ENCODE results near the gene XPO5. TPM values are rescaled to one million over a fixed set of nuclear protein-coding genes. Genes with fewer than 3 reads are reported as not detected.

XPO5 gene
- total RNA-seq, 4 donors from 2014 or later, result 22.2 to 58.6 (median 32.9) TPM

- H3K9me3 ChIP-seq, result no peaks in the 10 kb centered on the region
- H3K4me3 ChIP-seq (replicated peaks in 1 of 3), result no peak overlapping the region
- H3K27me3 ChIP-seq, result no peaks in the 10 kb centered on the region
- intact Hi-C loops (cut with DNase I), result no loop called here
- H3K27ac ChIP-seq, result no peak overlapping the region
- peaks cover 13 to 20% of the 10 kb centered on the region in 2 donors for H3K36me3 ChIP-seq
- no peaks in the 10 kb centered on the region for H3K4me1 ChIP-seq
- DNase-seq, result no peak
- TF ChIP-seq, protein P1, sequence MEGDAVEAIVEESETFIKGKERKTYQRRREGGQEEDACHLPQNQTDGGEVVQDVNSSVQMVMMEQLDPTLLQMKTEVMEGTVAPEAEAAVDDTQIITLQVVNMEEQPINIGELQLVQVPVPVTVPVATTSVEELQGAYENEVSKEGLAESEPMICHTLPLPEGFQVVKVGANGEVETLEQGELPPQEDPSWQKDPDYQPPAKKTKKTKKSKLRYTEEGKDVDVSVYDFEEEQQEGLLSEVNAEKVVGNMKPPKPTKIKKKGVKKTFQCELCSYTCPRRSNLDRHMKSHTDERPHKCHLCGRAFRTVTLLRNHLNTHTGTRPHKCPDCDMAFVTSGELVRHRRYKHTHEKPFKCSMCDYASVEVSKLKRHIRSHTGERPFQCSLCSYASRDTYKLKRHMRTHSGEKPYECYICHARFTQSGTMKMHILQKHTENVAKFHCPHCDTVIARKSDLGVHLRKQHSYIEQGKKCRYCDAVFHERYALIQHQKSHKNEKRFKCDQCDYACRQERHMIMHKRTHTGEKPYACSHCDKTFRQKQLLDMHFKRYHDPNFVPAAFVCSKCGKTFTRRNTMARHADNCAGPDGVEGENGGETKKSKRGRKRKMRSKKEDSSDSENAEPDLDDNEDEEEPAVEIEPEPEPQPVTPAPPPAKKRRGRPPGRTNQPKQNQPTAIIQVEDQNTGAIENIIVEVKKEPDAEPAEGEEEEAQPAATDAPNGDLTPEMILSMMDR (IDR thresholded peaks at IDR 0.05), result no peak
- no peak for TF ChIP-seq POLR2A (IDR thresholded peaks at IDR 0.05)
- 87 to 95% methylated on average over 6 of the region's 6 CpGs for WGBS, 2 donors
Observed at GRCh38 chr6:43613721-43614395, 38.0 kb upstream of the XPO5 start.

- Histone ChIP-seq H3K27me3 (no peaks in the 10 kb centered on the region), H3K9me3 (no peaks in the 10 kb centered on the region), H3K36me3 (peaks cover 13 to 20% of the 10 kb centered on the region in 2 donors), H3K4me1 (no peaks in the 10 kb centered on the region), H3K4me3 (replicated peaks in 1 of 3) (no peak overlapping the region), H3K27ac (no peak overlapping the region)
- 98% methylated on average over 5 of the region's 5 CpGs for WGBS, 2 donors
- no peak for DNase-seq
- intact Hi-C loops (cut with DNase I), result no loop called here
- TF ChIP-seq POLR2A (IDR thresholded peaks at IDR 0.05), result no peak
- TF ChIP-seq, protein P1 (IDR thresholded peaks at IDR 0.05), result no peak
Observed at GRCh38 chr6:43610431-43610830, 34.6 kb upstream of the XPO5 start.

DNA sequence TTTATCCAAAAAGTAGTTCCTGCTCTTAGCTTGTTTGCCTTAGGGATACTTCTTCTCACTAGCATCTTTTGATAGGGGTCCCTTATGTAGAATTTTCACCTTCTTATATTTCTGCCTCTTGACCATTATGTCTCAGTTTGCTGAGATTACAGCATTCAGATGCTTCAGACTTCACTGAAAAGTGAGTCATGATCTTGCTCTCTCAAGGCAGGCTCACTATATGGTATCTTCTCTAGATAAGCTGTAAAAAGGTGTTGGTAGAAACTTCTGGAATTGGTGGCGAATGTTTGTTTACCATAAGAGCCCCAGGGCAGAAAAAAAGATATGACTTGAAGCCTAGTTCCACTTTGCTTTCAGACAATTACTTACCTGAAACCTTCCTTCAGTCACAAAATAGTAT lies 33.6 kb upstream of the XPO5 start:
- Histone ChIP-seq H3K4me1 (no peaks in the 10 kb centered on the region), H3K4me3 (replicated peaks in 1 of 3) (no peak overlapping the region), H3K36me3 (peaks cover 14 to 20% of the 10 kb centered on the region in 2 donors), H3K27me3 (no peaks in the 10 kb centered on the region), H3K9me3 (no peaks in the 10 kb centered on the region), H3K27ac (no peak overlapping the region)
- intact Hi-C loops (cut with DNase I), result no loop called here
- DNase-seq, result no peak
- WGBS, 2 donors, result 89 to 91% methylated on average over 1 of the region's 1 CpG
- no peak for TF ChIP-seq POLR2A (IDR thresholded peaks at IDR 0.05)
- TF ChIP-seq, protein P1 (IDR thresholded peaks at IDR 0.05), result no peak

GRCh38 chr6:43608807-43609206 lies 33.0 kb upstream of the XPO5 start:
- TF ChIP-seq, protein P1 (IDR thresholded peaks at IDR 0.05), result no peak
- TF ChIP-seq POLR2A (IDR thresholded peaks at IDR 0.05), result no peak
- Histone ChIP-seq H3K4me3 (replicated peaks in 1 of 3) (no peak overlapping the region), H3K36me3 (peaks cover 8 to 15% of the 10 kb centered on the region in 2 donors), H3K9me3 (no peaks in the 10 kb centered on the region), H3K4me1 (no peaks in the 10 kb centered on the region), H3K27me3 (no peaks in the 10 kb centered on the region), H3K27ac (no peak overlapping the region)
- 73 to 82% methylated on average over 1 of the region's 1 CpG for WGBS, 2 donors
- no peak for DNase-seq
- intact Hi-C loops (cut with DNase I), result no loop called here

GRCh38 chr6:43608310-43608763 lies 32.5 kb upstream of the XPO5 start:
- TF ChIP-seq, protein P1 (IDR thresholded peaks at IDR 0.05), result peak; percentile 55 to 75 (median 64)
- TF ChIP-seq POLR2A (IDR thresholded peaks at IDR 0.05), result no peak
- 5% methylated on average over 5 of the region's 5 CpGs for WGBS, 2 donors
- intact Hi-C loops (cut with DNase I), result no loop called here
- Histone ChIP-seq H3K4me1 (no peaks in the 10 kb centered on the region), H3K36me3 (peaks cover 5 to 10% of the 10 kb centered on the region in 2 donors), H3K27ac (no peak overlapping the region), H3K4me3 (replicated peaks in 1 of 3) (no peak overlapping the region), H3K27me3 (no peaks in the 10 kb centered on the region), H3K9me3 (no peaks in the 10 kb centered on the region)
- peak; percentile 71 to 72 for DNase-seq
